ENCODE data around the gene CA4.

Gene CA4

GRCh38 chr17:60155427-60155814 is 5.6 kb downstream of the CA4 start:
- DNase-seq (ENCODE audit: low read depth, low spot score): no peak

DNA sequence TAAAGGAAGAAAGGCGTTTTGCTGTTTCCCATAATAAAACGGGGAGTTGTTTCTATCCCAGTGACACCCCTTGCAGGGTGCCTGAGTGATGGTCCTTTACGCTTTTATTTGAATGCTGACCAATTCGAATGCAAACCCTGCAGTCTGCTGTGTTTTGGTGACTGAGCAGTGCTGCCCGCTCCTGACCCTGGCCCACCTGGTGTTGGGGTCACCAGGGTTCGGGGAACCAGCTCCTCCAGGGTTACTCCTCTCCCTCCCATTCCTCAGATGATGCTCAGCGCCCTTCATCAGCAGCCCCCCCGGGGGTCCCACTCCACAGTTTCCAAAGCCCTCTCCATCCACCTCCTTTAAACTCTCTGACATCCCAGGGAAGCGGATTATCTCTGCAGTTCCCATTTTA is 6.0 kb downstream of the CA4 start:
- no peak for DNase-seq (ENCODE audit: low read depth, low spot score)

DNA sequence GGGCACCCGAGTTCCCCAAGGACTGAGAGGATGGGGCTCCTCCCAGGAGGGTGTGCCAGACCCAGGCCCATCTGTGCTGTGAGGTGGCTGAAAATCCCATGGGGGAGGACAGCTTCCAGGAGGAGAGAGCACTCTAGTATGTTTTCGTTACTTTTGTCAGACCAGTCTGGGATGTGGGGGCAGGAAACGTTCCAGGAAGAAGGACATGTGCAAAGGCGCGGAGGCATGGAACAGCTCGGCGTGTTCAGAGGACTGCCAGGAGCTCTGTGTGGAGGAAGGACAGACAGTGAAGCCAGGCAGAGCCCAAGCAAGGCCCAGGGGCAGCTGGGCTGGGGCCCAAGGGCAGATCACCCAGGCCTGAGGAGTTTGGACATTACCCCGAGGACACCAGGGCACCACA is 7.0 kb downstream of the CA4 start:
- no peak for DNase-seq (ENCODE audit: low read depth, low spot score)

- DNase-seq (ENCODE audit: low read depth, low spot score): no peak
Observed at GRCh38 chr17:60157487-60158040, 7.8 kb downstream of the CA4 start.

- DNase-seq (ENCODE audit: low read depth, low spot score): no peak
Observed at GRCh38 chr17:60158751-60159478, 9.1 kb downstream of the CA4 start.

DNA sequence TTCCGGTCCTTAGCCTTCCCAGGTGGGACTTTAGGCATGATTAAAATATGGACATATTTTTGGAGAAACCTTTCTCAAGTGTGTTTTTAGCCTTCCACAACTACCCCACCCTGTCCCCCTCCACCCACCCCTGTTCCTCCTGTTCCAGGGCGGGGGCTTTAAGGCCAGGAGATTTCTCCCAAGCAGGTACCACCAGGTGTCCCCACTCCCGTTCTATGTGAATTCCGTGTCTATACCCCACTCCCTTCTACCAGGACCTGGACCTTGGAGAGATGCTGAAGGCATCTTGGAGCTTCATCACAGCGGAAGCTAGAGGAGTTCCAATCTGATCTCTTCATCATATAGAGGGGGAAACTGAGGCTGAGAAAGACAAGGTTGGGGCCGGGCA is 9.7 kb downstream of the CA4 start:
- DNase-seq (ENCODE audit: low read depth, low spot score): no peak

- DNase-seq (ENCODE audit: low read depth, low spot score): no peak
Observed at GRCh38 chr17:60160829-60161501, 11.2 kb downstream of the CA4 start.

DNA sequence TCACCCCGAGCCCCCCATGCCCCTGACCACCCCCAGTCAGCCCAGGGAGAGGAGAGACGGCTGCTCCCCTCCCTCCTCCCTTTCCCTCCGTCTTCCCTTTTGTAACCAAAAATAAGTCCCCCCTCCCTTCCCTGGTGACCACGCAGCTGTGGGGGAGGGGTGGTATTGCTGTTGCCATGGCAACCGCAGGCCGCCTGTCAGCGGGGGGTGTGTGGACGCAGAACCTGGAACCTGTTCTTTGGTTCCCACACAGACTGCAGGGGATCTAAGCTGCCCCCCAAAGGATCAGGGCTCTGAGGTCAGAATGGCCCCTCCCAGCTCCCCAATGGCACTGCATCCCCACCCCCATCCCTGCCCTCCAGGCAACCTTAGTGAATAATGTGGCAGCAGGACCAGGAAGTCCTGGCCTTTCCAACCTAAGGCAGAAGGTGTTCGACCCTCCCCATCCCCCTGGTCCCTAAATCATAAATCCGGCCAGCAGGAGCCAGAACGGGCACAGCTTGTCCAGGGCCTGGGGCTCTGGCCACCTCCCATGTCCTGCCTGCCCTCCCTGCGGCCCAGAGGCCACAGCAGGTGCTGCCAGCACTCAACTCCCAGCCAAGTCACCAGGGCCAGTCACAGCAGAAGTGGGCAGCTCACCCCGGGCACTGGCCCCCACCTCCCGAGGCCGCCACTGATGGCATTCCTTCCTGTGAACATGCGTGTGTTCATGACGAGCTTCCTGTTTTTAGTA is 12.0 kb downstream of the CA4 start:
- DNase-seq (ENCODE audit: low read depth, low spot score): no peak

GRCh38 chr17:60163108-60163784 is 13.5 kb downstream of the CA4 start:
- DNase-seq (ENCODE audit: low read depth, low spot score): no peak

DNA sequence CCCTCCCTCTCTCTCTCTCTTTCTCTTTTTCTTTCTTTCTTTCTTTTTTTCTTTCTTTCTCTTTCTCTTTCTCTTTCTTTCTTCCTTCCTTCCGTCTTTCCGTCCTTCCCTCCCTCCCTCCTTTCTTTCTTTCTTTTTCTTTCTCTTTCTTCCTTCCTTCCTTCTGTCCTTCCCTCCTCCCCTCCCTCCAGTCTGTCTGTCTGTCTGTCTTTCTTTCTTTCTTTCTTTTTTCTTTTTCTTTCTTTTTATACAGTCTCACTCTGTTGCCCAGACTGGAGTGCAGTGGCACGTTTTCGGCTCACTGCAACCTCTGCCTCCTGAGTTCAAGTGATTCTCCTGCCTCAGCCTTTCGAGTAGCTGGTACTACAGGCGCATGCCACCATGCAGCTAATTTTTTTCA is 14.4 kb downstream of the CA4 start:
- DNase-seq (ENCODE audit: low read depth, low spot score): no peak

- no peak for DNase-seq (ENCODE audit: low read depth, low spot score)
Observed at GRCh38 chr17:60164697-60165096, 14.9 kb downstream of the CA4 start.

DNA sequence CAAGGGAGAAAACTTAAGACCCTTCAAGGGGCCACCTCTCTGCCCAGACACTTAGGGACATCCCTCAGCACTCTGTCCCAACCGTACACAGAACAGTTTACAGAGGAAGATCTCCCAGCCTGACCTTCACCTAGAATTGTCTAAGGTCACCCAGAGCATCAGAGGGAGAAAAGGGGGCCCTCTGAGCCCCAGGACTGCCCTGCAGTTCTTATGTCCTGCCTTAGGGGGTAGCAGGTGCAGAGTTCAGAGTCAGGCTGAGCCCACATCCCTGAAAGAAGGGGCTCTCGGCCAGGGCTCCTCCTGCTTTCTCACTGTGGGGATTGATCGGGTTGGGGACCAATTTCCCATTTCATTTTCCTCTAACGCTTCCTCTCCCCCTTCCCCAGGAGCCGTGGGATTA is 15.4 kb downstream of the CA4 start:
- no peak for DNase-seq (ENCODE audit: low read depth, low spot score)

DNA sequence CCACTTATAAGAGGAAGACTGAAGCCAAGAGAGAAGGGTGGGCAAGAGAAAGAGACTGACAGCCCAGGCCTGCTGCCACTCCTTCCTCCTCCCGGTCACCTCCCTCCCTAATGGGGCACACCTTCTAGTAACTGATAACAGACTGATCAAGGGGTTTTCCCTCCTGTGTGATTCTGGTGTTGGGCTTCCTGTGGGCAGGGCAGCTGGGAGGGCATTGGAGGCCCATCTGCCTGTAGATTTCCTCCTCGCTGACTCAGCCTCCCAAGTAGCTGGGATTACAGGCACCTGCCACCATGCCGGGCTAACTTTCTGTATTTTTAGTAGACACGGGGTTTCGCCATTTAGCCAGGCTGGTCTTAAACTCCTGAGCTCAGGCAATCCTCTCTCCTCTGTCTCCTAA is 16.2 kb downstream of the CA4 start:
- DNase-seq (ENCODE audit: low read depth, low spot score): no peak

- no peak for DNase-seq (ENCODE audit: low read depth, low spot score)
Observed at GRCh38 chr17:60167065-60167741, 17.4 kb downstream of the CA4 start.

DNA sequence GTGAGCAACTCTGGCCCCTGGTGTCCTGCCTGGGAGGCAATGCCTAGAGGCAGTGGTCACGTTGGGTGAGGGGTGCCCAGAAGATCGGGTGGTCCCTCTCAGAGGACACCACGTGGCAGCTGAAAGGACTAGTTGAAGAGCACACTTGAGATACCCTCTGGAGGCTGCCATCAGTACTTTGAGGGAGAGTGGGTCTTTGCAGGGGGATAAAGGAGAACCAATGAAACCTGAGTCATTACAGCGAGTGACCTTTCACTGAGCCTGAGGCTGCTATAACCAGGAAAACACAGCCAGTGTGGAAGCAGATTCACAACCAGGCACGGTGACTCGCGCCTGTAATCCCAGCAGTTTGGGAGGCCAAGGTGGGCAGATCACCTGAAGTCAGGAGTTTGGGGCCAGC is 18.9 kb downstream of the CA4 start:
- no peak for DNase-seq (ENCODE audit: low read depth, low spot score)

DNA sequence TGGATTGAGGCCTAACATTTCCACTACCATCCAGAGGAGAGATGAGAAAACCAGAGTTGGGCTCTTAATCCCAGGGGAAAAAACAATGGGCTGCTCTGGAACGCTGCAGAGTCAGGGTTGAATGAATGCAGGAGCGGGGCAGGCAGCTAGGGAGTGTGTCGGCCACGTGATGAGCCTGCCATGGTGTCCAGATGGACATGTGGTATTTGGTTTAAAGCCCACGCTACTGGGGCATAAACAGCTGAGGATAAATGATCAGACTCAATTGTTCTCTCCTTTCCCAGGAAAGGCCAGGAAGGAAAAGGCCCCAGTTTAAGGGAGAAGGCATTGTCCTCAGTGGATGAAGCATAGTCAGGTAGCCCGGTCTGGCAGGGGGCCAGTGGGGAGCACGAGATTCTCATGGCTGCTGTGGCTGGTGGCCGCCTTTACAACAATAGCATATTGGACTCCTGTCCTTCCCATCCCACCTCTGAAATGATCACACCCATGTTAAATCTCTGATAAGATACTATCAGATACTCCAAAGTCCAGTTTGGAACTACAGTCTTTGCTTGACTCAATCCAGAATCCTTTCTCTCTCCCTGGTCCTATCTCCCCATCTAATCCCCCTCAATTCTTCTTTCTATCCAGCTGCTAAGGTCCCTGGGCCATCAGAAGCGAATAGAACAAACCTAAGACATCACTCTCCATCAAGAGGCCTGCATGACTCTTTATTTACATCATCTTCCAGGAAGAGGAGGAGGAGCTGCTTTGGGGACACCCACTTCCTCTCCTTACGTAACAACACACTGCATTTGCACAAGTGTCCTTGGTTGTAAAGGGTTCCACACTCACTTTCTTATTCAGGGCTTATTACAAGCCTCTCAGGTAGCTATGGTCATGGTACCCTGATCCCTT is 20.4 kb downstream of the CA4 start:
- no peak for DNase-seq (ENCODE audit: low read depth, low spot score)

DNA sequence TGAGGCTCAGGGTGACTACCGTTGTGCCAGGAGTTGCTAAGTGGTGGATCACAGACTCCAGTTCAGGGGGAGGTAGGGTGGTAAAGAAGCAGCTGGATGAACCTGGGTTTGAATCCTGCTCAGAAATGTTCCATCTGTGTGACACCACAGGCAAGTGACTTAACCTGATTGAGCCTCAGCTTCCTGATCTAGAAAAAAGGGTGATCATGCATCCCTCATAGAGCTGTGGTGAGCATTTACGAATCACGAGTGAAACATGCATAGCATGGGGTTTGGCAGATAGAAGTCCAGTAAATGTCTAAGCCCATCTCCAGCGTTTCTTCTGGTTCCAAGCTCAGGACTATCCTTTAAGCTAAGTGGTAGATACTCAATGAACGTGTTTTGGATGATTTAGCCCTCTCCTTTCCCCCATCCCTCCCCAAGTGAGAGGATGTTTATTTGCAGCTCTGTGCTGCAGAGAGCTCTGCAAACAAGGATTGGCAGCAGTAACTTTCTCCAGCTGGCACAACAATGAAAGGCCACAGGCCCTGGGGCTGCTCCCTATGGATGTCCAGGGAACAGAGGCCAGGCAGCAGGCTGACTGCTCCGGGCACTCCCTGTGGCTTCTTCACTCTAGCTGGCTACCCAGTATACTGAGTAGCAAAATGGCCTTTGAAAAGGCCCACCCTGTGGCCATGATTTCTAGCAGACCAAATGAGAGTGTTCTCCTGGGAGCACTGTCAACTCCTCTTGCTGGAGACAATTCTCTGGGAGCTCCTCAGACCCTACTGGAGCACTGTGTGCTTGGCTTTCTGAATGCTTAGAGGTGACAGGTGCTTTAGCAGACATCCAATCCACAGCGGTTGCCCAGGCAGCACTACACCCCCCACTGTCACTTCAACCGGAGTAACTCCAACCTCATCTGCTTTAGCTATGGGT is 21.3 kb downstream of the CA4 start:
- DNase-seq (ENCODE audit: low read depth, low spot score): no peak

DNA sequence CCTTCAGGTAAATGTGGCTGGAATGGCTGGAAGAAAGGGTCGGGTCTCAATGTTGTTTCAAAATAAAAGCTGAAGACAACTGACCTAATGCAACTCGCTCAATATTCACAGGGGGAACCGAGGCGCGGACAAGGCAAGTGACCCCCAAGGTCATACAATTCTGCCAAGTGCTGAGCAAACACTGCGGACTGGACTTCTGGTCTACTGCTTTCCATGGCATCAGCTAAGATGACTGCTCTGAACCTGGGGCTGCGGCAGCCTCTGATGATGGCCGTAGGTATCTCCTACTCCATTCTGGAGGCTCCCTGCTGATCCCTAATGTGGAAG is 21.9 kb downstream of the CA4 start:
- no peak for DNase-seq (ENCODE audit: low read depth, low spot score)

GRCh38 chr17:60173304-60173819 is 23.6 kb downstream of the CA4 start:
- no peak for DNase-seq (ENCODE audit: low read depth, low spot score)

Data from brain pericyte (primary cell).